COLO668 (cell line): ENCODE results near the gene SLC8A1.

Experiments
- DNase-seq: peaks from one replicate; lab custom pipeline; 2025; ENCODE audit not compliant: unreplicated experiment; lab: John Stamatoyannopoulos, UW

SLC8A1 gene

GRCh38 chr2:40317046-40317445 lies 134.8 kb downstream of the SLC8A1 start:
- DNase-seq = no peak

DNA sequence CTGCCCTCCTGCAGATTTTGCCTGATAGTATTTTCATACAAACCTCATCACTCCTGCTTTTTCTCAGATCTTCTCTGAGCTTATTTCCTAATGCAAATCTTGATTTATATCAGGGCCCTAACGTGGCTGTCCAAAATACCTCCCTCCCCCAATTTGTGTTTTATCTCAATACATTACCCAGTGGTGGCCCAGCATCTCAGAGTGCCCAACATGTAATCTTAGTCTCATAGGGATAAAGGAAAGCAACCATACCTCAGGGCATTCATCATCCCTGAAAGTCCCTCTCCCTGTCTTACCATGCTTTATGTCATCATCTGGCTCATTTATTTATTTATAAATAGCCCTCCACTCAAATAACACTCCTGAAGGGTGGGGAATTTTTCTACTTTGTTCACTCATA lies 135.3 kb downstream of the SLC8A1 start:
- no peak for DNase-seq

- DNase-seq = no peak
Observed at GRCh38 chr2:40315683-40316082, 136.2 kb downstream of the SLC8A1 start.

- no peak for DNase-seq
Observed at GRCh38 chr2:40311026-40311425, 140.9 kb downstream of the SLC8A1 start.

DNA sequence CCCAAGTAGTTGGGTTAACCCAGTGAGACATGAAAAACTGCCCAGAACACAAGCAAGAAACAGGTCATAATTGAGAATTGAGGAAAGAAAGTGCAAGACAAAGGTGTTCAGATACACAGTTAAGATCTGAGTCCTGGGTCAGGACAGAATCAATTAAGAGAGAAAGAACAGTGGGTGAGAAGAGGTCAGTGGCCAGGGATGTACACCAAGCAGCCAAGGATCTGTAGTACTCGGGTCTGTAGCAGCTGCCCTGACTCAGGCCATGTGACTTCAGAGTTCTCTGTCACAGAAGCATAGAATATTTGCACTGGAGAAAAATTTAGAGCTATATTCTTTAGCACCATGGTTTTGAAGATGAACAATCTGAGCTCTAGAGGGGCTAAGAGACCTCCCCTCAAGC lies 141.6 kb downstream of the SLC8A1 start:
- DNase-seq = no peak

DNA sequence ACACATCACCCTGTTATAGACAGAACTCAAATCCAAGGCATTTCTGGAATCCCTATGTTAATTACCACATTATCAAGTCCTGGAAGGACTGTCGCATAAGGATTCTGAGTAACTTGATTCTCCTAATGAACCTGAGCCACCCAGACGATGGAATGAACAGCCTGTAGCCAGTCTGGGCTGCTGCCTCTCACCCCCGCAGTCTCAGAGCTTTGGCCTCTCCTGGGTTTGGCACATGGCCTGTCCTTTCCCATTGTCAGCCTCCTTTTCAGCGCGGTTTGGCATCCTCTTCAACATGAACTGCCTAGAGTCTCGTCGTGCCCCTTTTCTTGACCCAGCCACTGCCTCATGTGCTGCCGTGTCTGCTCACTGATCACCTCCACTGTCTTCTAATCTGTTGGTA lies 147.6 kb downstream of the SLC8A1 start:
- no peak for DNase-seq

DNA sequence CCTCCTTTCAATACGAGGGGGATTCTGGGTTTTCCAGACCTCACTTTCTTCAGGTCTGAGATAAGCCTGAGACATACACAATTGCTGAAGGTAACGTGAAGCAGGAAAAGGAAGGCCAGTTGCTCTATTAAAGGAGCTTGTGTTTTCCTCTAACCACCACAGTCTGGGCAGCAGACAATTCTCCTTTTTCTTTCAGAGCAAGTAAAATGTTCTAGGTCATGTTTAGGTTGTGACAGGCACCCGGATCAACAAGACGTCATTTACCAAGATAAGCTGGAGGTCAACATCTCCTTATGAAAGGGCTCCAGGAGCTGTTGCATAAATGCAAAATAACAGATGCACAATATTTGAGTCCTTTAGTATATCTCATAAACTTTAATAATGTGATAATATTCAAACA lies 148.1 kb downstream of the SLC8A1 start:
- DNase-seq = no peak

DNA sequence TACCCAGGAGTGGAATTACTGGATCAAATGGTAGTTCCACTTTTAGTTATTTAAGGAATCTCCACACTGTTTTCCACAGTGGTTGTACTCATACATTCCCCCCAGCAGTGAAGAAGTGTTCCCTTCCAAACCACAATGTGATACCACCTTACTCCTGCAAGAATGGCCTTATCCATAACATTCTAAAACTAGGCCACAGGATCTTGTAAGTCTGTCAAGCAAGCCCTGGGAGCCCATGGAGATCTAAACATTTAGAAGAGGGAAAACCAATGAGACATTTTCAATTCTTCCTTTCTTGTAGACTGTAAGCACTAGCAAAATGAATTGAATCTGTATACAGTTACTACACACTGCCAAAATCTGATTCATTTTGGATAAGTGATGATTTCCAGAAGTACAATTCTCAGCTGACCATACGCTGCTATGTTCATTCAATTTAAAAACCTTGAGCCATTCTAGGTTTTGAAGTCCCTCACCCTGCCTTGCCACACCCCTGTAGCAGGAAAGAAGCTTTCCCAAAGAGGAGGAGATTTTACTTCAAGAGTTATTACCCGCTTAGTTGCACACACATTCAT lies 149.1 kb downstream of the SLC8A1 start:
- DNase-seq = no peak

- no peak for DNase-seq
Observed at GRCh38 chr2:40300391-40300790, 151.5 kb downstream of the SLC8A1 start.

DNA sequence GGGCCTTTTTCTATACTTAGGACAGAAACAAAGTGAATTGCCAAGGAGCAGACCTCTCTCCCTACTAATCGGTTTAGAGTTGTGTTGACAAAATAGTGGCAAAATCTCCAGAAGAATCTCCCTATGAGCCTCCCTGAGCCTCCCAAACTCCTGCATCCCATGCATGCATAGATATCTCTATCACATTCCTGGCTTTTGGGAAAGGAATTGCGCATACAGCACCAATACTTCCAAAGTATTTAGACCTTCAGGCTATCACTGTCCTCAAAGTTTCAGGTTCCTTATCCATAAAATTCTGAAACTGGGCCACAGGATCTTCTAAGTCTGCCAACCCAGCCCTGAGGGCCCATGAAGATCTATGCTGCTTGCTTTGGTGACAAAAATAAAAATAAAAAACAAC lies 152.1 kb downstream of the SLC8A1 start:
- no peak for DNase-seq

DNA sequence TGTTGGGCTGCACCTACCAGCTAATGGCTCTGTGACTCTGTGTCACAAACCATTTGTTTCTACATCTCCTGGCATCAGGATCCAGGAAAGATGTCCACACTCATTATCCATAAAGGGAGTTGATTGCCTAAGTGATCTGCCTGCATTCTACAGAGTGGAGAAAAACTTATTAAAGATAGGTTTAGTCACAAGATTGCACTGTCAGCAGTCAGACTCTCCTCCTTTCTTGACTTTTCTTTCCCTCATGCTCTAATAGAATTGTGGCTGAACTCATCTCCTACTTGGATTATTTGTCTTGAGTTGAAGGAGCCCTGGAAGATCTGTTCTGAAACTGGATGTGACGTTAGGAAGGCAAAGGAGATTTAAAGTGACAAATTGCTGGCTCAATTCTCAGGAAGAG lies 152.7 kb downstream of the SLC8A1 start:
- DNase-seq = no peak

GRCh38 chr2:40298026-40298425 lies 153.9 kb downstream of the SLC8A1 start:
- DNase-seq = no peak

- no peak for DNase-seq
Observed at GRCh38 chr2:40292291-40292690, 159.6 kb downstream of the SLC8A1 start.

DNA sequence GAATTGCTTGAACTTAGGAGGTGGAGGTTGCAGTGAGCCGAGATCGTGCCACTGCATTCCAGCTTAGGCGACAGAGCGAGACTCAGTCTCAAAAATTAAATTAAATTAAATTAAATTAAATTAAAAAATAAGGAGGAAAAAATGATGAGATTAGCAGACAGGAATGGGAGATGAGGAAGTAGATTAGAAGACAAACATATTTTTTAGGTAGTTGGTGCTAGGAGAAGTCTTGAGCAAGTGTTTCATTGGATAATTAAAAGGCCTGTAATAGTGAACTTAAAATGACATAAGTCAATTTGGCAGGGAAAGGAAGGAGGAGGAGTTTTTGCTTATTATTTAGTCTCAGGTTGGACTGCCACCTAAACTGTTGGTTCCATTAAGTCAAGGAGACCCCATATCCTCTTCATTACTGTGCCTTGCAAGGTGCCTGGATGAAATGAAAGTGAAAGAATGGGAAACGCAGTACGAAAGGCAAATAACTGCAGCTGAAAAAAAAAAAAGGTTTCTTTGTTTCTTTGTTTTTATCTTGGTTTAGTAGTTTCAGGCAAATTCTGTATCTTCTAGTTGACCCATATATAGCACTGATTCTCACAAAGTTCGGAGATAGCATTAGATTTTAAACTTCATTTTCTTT lies 162.0 kb downstream of the SLC8A1 start:
- DNase-seq = no peak

DNA sequence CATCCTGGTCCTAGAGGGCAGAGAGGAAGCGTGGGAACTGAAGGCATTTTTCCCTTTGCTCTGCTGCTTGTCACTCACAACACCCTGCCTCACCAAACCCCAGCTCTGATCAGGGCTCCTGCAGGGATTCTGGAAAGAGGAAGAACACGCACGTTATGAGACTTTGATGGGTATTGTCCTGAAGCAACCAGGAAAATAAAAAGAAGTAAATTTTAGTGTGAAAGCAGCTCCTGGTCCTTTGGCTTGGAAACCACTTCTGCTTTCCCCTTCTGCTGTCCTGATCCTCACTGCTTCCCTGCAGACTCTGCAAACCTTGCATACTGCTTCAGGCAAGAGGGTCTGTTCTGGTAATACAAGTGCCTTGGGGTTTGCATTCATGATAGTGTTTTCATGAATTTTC lies 164.1 kb downstream of the SLC8A1 start:
- no peak for DNase-seq

GRCh38 chr2:40287195-40287594 lies 164.7 kb downstream of the SLC8A1 start:
- no peak for DNase-seq

DNA sequence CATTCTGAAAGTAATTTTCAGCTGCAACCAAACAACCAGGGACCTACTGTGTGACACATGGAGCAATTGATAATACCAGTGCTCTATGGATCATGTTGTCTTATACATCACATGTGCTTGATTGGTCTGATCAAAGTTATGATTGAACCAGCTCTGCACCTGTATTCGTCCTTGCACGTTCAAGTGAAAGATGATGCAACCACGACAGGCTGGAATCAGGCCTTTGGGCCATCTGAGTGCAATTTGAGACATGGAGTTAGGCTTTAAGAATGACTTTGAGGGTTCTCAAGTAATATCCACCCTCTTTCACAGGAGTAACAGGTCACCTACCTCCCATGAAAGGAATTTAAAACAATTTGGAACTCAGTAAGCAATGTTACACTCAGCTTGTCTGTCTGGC lies 165.2 kb downstream of the SLC8A1 start:
- no peak for DNase-seq

DNA sequence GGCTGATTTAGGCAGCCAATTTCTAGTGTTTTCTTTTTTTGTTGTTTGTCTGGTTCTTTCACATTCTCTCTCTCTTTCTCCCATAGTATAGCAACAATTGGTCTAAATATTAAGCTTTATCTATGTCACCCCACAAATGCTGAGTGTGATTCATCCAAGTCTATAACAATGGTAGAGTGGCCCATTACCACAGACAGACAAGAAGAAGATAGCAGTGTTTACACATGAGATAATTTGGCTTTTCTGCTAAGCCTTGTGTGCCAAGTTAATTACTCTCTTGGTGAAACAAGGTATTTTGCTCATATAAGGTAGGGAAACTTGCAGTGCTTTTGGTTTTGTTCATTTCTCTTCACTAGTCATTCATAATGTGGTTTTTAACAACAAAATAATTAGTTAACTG lies 166.5 kb downstream of the SLC8A1 start:
- DNase-seq = no peak

GRCh38 chr2:40284797-40285196 lies 167.1 kb downstream of the SLC8A1 start:
- no peak for DNase-seq

DNA sequence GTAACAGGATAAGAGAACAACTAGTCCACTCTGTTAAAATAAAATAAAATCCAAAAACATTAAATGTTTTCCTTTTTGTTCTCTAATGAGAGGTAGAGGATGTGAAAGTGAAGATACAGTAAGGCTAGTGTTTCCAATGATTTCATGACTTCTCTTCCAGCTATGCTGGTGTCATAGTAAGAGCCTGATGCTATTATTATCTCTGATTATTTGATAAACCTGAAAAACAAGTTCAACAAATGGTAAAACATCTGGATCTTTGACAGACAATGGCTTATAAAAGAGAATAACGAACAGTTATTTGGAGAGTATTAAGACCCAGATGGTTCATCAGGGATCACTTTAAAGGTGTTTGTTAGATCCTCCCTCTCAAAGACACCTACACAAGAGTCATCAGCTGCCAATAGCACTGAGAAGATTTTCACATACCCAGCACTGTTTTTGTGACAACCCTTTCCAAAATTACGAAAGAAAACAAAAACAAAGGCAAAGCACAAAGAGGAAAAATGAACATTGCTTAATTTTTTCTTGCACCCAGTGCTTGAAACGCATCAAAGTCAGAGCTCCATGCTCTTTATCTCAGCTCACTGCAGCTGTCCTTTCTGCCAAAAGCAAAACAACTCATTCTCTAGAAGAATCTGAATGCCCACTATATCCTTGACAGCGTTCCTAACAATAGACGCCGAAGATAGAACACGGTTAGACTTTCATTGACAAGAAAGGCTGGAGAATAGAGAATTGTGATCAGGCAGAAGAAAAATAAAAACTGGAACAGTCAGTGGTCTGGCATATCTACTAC lies 168.6 kb downstream of the SLC8A1 start:
- DNase-seq = no peak

DNA sequence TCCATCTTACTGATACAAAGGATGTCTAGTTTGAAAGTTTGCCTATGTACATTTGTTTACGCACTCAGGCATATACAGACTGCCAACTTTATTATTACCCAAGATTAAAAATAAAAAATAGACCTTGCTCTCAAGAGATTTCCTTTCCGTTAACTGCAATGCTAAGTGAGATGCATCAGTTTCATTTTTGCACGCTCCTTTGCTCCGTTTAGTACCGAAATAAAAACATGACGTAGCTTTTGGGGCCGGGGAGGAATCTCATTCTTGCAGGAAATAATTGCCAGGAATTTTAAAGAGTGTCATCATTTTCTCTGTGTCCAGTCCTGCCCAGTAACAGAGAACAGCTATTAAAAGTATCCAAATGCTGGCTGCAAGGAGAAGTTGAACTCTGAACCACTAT lies 169.5 kb downstream of the SLC8A1 start:
- no peak for DNase-seq
